GM18520 (cell line): ENCODE results near the gene JAG2.

Experiments used
- ATAC-seq: cut with Tn5 transposase; IDR thresholded peaks from one replicate; pipeline ENCODE4 v1.9.1; 2021; ENCODE audit not compliant: unreplicated experiment

JAG2 gene

GRCh38 chr14:105153331-105153731 is 15.2 kb downstream of the JAG2 start:
- ATAC-seq: no peak

GRCh38 chr14:105152794-105153241 is 15.8 kb downstream of the JAG2 start:
- no peak for ATAC-seq

- ATAC-seq: no peak
Observed at GRCh38 chr14:105151838-105152793, 16.5 kb downstream of the JAG2 start.

- ATAC-seq: no peak
Observed at GRCh38 chr14:105151084-105151837, 17.3 kb downstream of the JAG2 start.

GRCh38 chr14:105150368-105151083 is 18.1 kb downstream of the JAG2 start:
- ATAC-seq: no peak

- ATAC-seq: no peak
Observed at GRCh38 chr14:105150026-105150367, 18.6 kb downstream of the JAG2 start.

GRCh38 chr14:105149146-105149781 is 19.3 kb downstream of the JAG2 start:
- ATAC-seq: no peak

- no peak for ATAC-seq
Observed at GRCh38 chr14:105148604-105149145, 19.9 kb downstream of the JAG2 start.

- ATAC-seq: no peak
Observed at GRCh38 chr14:105147671-105148603, 20.6 kb downstream of the JAG2 start.

GRCh38 chr14:105146976-105147635 is 21.5 kb downstream of the JAG2 start:
- ATAC-seq: no peak

GRCh38 chr14:105146181-105146975 is 22.2 kb downstream of the JAG2 start:
- ATAC-seq: no peak

GRCh38 chr14:105145381-105146180 is 23.0 kb downstream of the JAG2 start:
- ATAC-seq: no peak

- no peak for ATAC-seq
Observed at GRCh38 chr14:105144666-105145380, 23.8 kb downstream of the JAG2 start.

GRCh38 chr14:105144026-105144665 is 24.4 kb downstream of the JAG2 start:
- ATAC-seq: no peak

- ATAC-seq: no peak
Observed at GRCh38 chr14:105143451-105144025, 25.0 kb downstream of the JAG2 start.
